Astrocyte (in vitro differentiated cells and primary cell): ENCODE results near the gene SPNS3. TPM values are rescaled to one million over a fixed set of nuclear protein-coding genes. Genes with fewer than 3 reads are reported as not detected.

Source experiments
- DNase-seq: peaks from one replicate; pipeline ENCODE4 v3.0.0-alpha.2; 2010; ENCODE audit warnings: low read depth
- FAIRE-seq: peaks from 2 replicates; lab custom pipeline; 2011; peaks lifted over from hg19 to GRCh38; lab: Jason Lieb, UNC
- H2AFZ ChIP-seq: 2 replicates; pipeline ENCODE4 v1.6.0; 2012; ENCODE audit warnings: low read depth, low read length, inconsistent platforms
- H3K27ac ChIP-seq: 2 replicates; pipeline ENCODE4 v1.5.1; 2011; ENCODE audit warnings: low read depth, low read length, inconsistent platforms
- H3K27me3 ChIP-seq: 2 replicates; pipeline ENCODE4 v1.6.0; 2011; ENCODE audit warnings: low read length, inconsistent platforms; ENCODE audit not compliant: insufficient read depth
- H3K36me3 ChIP-seq: 2 replicates; pipeline ENCODE4 v1.5.1; 2011; ENCODE audit warnings: low read length, inconsistent platforms; ENCODE audit not compliant: insufficient read depth
- H3K4me1 ChIP-seq: 2 replicates; pipeline ENCODE4 v1.5.1; 2011; ENCODE audit warnings: low read length, inconsistent platforms; ENCODE audit not compliant: insufficient read depth
- H3K4me2 ChIP-seq: 2 replicates; pipeline ENCODE4 v1.6.0; 2012; ENCODE audit warnings: low read length, inconsistent platforms
- H3K4me3 ChIP-seq: 2 replicates; pipeline ENCODE4 v1.5.1; 2011; ENCODE audit warnings: low read depth, mild to moderate bottlenecking, low read length, inconsistent platforms; ENCODE audit not compliant: insufficient read depth
- H3K79me2 ChIP-seq: 2 replicates; pipeline ENCODE4 v1.6.0; 2012; ENCODE audit warnings: mild to moderate bottlenecking, low read length, inconsistent platforms; ENCODE audit not compliant: insufficient read depth
- H3K9ac ChIP-seq: 2 replicates; pipeline ENCODE4 v1.6.0; 2012; ENCODE audit warnings: mild to moderate bottlenecking, low read length, inconsistent platforms
- H3K9me3 ChIP-seq: 2 replicates; pipeline ENCODE4 v1.5.1; 2012; ENCODE audit warnings: low read depth, mild to moderate bottlenecking, low read length, inconsistent platforms; ENCODE audit not compliant: insufficient read depth
- H4K20me1 ChIP-seq: 2 replicates; pipeline ENCODE4 v1.6.0; 2012; ENCODE audit warnings: low read length, inconsistent platforms; ENCODE audit not compliant: insufficient read depth
- H3K27ac Mint-ChIP-seq: one replicate; pipeline ENCODE4 v1.8.0; 2021; ENCODE audit warnings: mild to moderate bottlenecking, mixed read lengths; ENCODE audit not compliant: unreplicated experiment
- H3K27me3 Mint-ChIP-seq: one replicate; pipeline ENCODE4 v1.8.0; 2021; ENCODE audit warnings: low read depth, mixed read lengths; ENCODE audit not compliant: unreplicated experiment
- H3K36me3 Mint-ChIP-seq: one replicate; pipeline ENCODE4 v1.8.0; 2021; ENCODE audit warnings: low read depth, mixed read lengths; ENCODE audit not compliant: unreplicated experiment
- H3K4me1 Mint-ChIP-seq: one replicate; pipeline ENCODE4 v1.8.0; 2021; ENCODE audit warnings: low read depth, mixed read lengths; ENCODE audit not compliant: unreplicated experiment
- H3K4me3 Mint-ChIP-seq: one replicate; pipeline ENCODE4 v1.8.0; 2021; ENCODE audit warnings: mild to moderate bottlenecking, moderate library complexity, mixed read lengths; ENCODE audit not compliant: unreplicated experiment
- H3K9me3 Mint-ChIP-seq: one replicate; pipeline ENCODE4 v1.8.0; 2021; ENCODE audit warnings: mild to moderate bottlenecking, mixed read lengths; ENCODE audit not compliant: unreplicated experiment
- EZH2 ChIP-seq: IDR thresholded peaks from 2 replicates; pipeline ENCODE4 v1.6.1; 2012; ENCODE audit warnings: mild to moderate bottlenecking, low read length, inconsistent platforms; ENCODE audit not compliant: insufficient read depth
- total RNA-seq: library from RNA; stranded (reverse); gene quantifications from 2 replicates; pipeline ENCODE4 v1.2.1, GENCODE V29; 2021
- TF ChIP-seq, protein P1 (sequence below): IDR thresholded peaks from 2 replicates; pipeline ENCODE4 v1.5.1; 2011; ENCODE audit warnings: low read depth, mild to moderate bottlenecking, inconsistent platforms, low read length, moderate library complexity; ENCODE audit not compliant: insufficient read depth

The SPNS3 gene
- total RNA-seq, 1 donor from 2014 or later: not detected

DNA sequence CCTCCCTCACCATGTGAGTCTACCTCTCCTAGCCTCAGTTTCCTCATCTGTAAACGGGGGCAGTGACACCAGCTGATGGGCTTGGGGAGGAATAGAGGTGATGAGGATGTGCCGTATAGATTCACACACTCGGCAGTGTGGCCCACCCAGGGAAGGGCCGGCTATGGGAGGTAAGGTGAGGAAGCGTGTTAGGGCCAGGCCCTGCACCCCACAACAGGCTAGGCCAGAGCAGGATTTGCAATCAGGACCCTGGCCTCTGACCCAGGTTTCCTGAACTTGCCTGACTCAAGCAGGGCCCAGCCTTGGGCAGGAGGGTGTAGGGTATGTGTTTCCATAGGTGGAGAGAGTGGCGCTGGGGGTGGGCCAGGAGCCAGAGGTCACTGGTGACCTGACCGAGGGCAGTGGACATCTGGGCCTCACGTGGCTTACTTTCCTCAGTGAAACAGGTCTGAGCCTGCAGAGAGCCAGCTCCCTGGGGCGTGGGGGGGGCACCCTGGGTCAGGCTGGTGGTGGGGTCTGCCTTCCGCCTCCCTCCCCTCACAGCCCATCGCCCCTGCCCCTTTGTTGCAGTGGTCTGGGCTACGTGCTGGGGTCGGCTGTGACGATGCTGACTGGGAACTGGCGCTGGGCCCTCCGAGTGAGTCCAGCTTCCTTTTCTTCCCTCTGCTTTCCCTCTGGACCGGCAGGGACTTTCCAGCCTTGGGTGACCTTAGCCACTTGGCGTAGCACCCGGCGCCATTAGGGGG, 12.8 kb downstream of the SPNS3 start:
- Mint-ChIP-seq H3K4me3 (no peak overlapping the region), H3K9me3 (no peaks in the 10 kb centered on the region), H3K27me3 (peaks cover 44% of the 10 kb centered on the region), H3K27ac (no peak overlapping the region), H3K4me1 (peaks cover 2% of the 10 kb centered on the region), H3K36me3 (no peaks in the 10 kb centered on the region)
- no peak overlapping the region for H3K9ac ChIP-seq
- peaks cover 3% of the 10 kb centered on the region for H3K27me3 ChIP-seq
- no peaks in the 10 kb centered on the region for H3K4me1 ChIP-seq
- H2AFZ ChIP-seq: no peak overlapping the region
- TF ChIP-seq, protein P1, sequence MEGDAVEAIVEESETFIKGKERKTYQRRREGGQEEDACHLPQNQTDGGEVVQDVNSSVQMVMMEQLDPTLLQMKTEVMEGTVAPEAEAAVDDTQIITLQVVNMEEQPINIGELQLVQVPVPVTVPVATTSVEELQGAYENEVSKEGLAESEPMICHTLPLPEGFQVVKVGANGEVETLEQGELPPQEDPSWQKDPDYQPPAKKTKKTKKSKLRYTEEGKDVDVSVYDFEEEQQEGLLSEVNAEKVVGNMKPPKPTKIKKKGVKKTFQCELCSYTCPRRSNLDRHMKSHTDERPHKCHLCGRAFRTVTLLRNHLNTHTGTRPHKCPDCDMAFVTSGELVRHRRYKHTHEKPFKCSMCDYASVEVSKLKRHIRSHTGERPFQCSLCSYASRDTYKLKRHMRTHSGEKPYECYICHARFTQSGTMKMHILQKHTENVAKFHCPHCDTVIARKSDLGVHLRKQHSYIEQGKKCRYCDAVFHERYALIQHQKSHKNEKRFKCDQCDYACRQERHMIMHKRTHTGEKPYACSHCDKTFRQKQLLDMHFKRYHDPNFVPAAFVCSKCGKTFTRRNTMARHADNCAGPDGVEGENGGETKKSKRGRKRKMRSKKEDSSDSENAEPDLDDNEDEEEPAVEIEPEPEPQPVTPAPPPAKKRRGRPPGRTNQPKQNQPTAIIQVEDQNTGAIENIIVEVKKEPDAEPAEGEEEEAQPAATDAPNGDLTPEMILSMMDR: no peak
- TF ChIP-seq EZH2: no peak
- FAIRE-seq (no peak), DNase-seq (no peak)
- no peaks in the 10 kb centered on the region for H3K79me2 ChIP-seq
- H3K9me3 ChIP-seq: no peaks in the 10 kb centered on the region
- H3K4me3 ChIP-seq: no peak overlapping the region
- H3K36me3 ChIP-seq: no peaks in the 10 kb centered on the region
- no peaks in the 10 kb centered on the region for H4K20me1 ChIP-seq
- no peak overlapping the region for H3K4me2 ChIP-seq
- H3K27ac ChIP-seq: no peak overlapping the region

DNA sequence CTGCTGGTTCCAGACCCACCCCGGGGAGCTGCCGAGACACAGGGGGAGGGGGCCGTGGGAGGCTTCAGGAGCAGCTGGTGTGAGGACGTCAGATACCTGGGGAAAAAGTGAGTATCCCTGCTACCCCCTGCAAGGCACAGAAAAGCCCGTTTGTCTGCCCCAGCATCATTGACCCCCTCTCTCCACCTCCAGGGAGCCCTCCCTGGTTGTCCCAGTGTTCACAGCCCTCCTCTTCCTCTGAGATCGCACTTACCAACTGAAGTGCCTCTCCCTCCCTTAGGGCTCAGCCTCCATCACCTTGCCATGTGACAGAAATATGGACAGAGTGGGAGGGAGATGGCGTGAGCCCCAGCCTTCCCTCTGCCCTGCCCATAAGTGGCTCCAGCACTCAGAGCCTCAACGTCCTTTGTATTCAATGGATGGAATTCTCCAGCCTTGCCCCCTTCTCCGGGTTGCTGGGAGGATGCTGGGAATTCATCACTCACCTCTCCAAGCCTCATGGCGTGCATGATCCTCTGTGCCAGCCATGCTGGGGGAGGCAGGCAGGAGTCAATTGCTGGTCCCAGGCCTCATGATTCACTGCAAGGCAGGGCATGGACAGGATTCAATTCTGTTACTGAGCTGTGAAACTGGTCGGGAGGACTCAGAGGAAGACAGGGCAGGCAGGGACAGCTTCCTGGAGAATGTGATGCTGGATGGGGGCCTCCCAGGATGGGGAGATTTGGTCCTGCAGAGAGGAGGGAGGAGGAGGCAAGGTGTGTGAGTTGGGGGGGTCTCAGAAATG, 14.6 kb downstream of the SPNS3 start:
- no peak overlapping the region for H3K27ac Mint-ChIP-seq
- H3K27me3 Mint-ChIP-seq: peaks cover 51% of the 10 kb centered on the region
- no peaks in the 10 kb centered on the region for H4K20me1 ChIP-seq
- H3K4me1 Mint-ChIP-seq: peaks cover 2% of the 10 kb centered on the region
- no peaks in the 10 kb centered on the region for H3K9me3 Mint-ChIP-seq
- no peaks in the 10 kb centered on the region for H3K9me3 ChIP-seq
- TF ChIP-seq, protein P1: no peak
- no peak for TF ChIP-seq EZH2
- no peaks in the 10 kb centered on the region for H3K79me2 ChIP-seq
- H3K4me1 ChIP-seq: no peaks in the 10 kb centered on the region
- no peak overlapping the region for H3K4me2 ChIP-seq
- DNase-seq (no peak), FAIRE-seq (no peak)
- no peak overlapping the region for H3K4me3 ChIP-seq
- no peaks in the 10 kb centered on the region for H3K36me3 ChIP-seq
- peaks cover 3% of the 10 kb centered on the region for H3K27me3 ChIP-seq
- no peak overlapping the region for H3K27ac ChIP-seq
- H2AFZ ChIP-seq: no peak overlapping the region
- H3K9ac ChIP-seq: no peak overlapping the region
- no peak overlapping the region for H3K4me3 Mint-ChIP-seq
- H3K36me3 Mint-ChIP-seq: no peaks in the 10 kb centered on the region
